NCI-H2029 (cell line): ENCODE data around the gene PCDHA3.
A peak's percentile ranks its signal among the peaks of the same experiment; 100 is the strongest.
"Not testable (repeated sequence)": the region's sequence is repeated elsewhere in the genome, so short reads cannot be mapped to it uniquely, and the experiment has no call there.

Source experiments
- DNase-seq: peaks from one replicate; lab custom pipeline; 2025; lab: John Stamatoyannopoulos, UW

Gene PCDHA3

DNA sequence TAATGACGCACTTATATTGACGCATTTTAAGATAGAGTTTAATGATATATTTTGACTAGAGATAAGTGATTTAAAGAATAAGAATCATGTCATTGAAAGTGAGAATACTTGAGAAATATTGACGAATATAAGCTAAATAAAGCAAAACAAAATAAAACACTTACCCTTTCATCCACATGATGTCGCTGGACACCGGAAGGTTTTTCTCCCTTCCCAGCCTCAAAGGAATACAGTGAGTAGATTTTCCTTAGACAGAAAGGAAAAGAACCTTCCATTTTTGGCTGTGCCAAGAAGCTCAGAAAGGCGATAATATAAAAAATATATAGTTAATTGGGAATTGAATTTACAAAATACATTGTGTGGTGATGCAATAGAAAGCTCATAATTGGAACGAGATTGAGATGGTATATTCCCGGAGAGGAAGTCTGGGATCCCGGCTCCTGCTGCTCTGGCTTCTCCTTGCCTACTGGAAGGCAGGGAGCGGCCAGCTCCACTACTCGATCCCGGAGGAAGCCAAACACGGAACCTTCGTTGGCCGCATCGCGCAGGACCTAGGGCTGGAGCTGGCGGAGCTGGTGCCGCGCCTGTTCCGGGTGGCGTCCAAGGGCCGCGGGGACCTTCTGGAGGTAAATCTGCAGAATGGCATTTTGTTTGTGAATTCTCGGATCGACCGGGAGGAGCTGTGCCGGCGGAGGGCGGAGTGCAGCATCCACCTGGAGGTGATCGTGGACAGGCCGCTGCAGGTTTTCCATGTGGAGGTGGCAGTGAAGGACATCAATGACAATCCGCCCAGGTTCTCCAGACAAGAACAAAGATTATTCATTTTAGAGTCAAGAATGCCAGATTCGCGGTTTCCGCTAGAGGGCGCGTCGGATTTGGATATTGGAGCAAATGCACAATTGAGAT is 20.8 kb downstream of the PCDHA3 start, which contains the start of gene PCDHA5:
Gene PCDHA5, plus strand, starts transcription at position 239 of the 906 bp plus-strand sequence.
- DNase-seq: no peak

DNA sequence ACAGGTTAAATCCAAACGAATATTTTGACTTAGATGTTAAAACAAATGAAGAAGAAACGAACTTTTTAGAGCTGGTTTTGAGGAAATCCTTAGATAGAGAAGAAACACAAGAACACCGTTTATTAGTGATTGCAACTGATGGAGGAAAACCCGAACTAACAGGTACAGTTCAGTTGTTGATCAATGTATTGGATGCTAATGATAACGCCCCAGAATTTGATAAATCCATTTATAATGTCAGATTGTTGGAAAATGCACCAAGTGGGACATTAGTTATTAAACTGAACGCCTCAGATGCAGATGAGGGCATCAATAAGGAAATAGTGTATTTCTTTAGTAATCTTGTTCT is 21.4 kb downstream of the PCDHA3 start:
- DNase-seq: no peak

DNA sequence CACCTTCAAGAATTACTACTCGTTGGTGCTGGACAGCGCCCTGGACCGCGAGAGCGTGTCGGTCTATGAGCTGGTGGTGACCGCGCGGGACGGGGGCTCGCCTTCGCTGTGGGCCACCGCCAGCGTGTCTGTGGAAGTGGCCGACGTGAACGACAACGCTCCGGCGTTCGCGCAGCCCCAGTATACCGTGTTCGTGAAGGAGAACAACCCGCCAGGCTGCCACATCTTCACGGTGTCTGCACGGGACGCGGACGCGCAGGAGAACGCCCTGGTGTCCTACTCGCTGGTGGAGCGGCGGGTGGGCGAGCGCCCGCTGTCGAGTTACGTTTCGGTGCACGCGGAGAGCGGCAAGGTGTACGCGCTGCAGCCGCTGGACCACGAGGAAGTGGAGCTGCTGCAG is 22.1 kb downstream of the PCDHA3 start:
- DNase-seq: not testable (repeated sequence)

DNA sequence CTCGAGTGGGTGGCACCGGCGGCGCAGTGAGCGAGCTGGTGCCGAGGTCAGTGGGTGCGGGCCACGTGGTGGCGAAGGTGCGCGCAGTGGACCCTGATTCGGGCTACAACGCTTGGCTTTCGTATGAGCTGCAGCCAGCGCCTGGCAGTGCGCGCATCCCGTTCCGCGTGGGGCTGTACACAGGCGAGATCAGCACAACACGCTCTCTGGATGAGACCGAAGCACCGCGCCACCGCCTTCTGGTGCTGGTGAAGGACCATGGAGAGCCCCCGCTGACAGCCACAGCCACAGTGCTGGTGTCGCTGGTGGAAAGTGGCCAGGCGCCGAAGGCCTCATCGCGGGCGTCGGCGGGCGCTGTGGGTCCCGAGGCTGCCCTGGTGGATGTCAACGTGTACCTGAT is 22.6 kb downstream of the PCDHA3 start:
- no peak for DNase-seq

DNA sequence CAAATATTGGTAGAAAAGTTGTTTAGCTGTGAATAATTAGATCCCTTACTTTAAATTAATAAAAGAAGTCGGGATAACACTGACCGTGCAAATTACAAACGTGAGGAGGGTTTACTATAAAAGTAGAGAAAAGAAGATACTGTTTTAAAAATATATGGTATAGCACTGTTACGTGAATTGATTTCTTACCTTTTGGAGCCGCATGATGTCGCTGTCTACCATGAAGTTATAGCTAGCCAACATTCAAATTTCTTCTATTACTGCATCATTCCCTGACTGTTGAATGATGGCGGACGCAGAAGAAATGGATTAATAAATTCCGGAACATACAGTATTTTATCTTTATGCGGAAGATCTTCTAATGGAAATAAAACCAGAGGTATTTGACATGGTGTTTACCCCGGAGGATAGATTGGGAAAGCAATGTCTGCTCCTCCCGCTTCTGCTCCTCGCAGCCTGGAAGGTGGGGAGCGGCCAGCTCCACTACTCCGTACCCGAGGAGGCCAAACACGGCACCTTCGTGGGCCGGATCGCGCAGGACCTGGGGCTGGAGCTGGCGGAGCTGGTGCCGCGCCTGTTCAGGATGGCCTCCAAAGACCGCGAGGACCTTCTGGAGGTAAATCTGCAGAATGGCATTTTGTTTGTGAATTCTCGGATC is 27.0 kb downstream of the PCDHA3 start, which contains the start of gene PCDHA6:
Gene PCDHA6, plus strand, starts transcription at position 257 of the 658 bp plus-strand sequence. Its CDS starts 132 bp downstream, at position 389.
- DNase-seq: no peak

DNA sequence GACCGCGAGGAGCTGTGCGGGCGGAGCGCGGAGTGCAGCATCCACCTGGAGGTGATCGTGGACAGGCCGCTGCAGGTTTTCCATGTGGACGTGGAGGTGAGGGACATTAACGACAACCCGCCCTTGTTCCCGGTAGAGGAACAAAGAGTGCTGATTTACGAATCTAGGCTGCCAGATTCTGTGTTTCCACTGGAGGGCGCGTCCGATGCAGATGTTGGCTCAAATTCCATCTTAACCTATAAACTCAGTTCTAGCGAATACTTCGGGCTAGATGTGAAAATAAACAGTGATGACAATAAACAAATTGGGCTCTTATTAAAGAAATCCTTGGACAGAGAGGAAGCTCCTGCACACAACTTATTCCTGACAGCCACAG is 27.5 kb downstream of the PCDHA3 start:
- no peak for DNase-seq

DNA sequence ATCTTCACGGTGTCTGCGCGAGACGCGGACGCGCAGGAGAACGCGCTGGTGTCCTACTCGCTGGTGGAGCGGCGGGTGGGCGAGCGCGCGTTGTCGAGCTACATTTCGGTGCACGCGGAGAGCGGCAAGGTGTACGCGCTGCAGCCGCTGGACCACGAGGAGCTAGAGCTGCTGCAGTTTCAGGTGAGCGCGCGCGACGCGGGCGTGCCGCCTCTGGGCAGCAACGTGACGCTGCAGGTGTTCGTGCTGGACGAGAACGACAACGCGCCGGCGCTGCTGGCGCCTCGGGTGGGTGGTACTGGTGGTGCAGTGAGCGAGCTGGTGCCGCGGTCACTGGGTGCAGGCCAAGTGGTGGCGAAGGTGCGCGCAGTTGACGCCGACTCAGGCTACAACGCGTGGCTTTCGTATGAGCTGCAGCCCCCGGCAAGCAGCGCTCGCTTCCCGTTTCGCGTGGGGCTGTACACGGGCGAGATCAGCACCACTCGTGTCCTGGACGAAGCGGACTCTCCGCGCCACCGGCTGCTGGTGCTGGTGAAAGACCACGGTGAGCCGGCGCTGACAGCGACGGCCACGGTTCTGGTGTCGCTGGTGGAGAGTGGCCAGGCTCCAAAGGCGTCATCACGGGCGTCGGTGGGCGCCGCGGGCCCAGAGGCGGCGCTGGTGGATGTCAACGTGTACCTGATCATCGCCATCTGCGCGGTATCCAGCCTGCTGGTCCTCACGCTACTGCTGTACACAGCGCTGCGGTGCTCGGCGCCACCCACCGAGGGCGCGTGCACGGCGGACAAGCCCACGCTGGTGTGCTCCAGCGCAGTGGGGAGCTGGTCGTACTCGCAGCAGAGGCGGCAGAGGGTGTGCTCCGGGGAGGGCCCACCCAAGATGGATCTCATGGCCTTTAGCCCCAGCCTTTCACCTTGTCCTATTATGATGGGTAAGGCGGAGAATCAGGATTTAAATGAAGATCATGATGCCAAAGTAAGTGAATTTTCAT is 28.9 kb downstream of the PCDHA3 start:
- DNase-seq: not testable (repeated sequence)

DNA sequence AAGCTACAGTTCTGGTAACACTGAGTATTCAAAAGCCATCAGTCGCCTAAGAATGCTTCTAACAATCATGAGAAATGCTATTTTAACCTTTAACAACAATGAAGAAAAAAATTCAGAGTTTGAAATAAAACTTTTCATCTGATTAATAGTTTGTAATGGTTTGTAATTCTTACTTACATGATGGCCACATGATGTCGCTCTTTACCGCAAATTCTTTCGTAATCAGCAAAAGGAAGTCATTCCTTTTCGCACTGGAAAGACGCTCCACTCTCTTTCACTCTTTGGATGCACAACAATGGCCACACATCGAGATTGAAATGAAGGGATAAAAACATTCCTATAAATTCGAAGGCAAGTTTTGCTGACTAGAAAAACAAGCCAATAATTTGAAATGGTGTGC is 33.1 kb downstream of the PCDHA3 start, which contains the start of gene PCDHA7:
Gene PCDHA7, plus strand, starts transcription at position 277 of the 400 bp plus-strand sequence. Its CDS starts 115 bp downstream, at position 392.
- no peak for DNase-seq

DNA sequence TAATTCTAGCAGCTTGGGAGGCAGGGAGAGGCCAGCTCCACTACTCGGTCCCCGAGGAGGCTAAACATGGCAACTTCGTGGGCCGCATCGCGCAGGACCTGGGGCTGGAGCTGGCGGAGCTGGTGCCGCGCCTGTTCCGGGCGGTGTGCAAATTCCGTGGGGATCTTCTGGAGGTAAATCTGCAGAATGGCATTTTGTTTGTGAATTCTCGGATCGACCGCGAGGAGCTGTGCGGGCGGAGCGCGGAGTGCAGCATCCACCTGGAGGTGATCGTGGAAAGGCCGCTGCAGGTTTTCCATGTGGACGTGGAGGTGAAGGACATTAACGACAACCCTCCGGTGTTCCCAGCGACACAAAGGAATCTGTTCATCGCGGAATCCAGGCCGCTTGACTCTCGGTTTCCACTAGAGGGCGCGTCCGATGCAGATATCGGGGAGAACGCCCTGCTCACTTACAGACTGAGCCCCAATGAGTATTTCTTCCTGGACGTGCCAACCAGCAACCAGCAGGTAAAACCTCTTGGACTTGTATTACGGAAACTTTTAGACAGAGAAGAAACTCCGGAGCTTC is 33.7 kb downstream of the PCDHA3 start:
- DNase-seq: not testable (repeated sequence)

DNA sequence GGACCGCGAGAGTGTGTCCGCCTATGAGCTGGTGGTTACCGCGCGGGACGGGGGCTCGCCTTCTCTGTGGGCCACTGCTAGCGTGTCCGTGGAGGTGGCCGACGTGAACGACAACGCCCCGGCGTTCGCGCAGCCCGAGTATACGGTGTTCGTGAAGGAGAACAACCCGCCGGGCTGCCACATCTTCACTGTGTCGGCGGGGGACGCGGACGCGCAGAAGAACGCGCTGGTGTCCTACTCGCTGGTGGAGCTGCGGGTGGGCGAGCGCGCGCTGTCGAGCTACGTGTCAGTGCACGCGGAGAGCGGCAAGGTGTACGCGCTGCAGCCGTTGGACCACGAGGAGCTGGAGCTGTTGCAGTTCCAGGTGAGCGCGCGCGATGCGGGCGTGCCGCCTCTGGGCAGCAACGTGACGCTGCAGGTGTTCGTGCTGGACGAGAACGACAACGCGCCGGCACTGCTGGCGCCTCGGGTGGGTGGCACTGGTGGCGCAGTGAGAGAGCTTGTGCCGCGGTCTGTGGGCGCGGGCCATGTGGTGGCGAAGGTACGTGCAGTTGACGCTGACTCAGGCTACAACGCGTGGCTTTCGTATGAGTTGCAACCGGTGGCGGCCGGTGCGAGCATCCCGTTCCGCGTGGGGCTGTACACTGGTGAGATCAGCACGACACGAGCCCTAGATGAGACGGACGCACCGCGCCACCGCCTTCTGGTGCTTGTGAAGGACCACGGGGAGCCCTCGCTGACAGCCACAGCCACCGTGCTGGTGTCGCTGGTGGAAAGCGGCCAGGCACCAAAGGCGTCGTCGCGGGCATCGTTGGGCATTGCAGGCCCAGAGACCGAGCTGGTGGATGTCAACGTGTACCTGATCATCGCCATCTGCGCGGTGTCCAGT is 35.0 kb downstream of the PCDHA3 start:
- no peak for DNase-seq

DNA sequence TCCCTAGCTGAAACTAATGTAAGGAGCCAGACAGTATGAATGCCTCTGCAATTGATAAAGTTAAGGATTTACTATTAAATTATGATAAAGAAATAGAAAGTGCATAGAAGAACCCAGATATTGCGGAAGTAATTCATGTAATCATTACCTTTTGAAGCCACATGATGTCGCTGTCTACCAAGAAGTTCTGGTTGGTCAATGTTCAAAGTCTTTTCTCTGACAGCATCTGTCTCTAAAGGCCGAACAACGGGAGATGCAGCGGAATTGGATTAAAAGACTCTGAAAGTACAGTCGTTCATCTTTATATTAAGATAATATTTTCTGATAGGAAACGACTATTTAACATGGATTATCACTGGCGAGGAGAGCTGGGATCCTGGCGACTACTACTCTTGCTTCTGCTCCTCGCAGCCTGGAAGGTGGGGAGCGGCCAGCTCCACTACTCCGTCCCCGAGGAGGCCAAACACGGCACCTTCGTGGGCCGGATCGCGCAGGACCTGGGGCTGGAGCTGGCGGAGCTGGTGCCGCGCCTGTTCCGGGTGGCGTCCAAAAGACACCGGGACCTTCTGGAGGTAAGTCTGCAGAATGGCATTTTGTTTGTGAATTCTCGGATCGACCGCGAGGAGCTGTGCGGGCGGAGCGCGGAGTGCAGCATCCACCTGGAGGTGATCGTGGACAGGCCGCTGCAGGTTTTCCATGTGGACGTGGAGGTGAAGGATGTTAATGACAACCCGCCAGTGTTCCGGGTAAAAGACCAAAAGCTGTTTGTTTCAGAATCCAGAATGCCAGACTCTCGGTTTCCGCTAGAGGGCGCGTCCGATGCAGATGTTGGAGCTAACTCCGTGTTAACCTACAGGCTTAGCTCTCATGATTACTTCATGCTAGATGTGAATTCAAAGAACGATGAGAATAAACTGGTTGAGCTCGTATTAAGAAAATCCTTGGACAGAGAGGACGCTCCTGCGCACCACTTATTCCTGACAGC is 40.4 kb downstream of the PCDHA3 start, which contains the start of gene PCDHA8:
Gene PCDHA8, plus strand, starts transcription at position 210 of the 985 bp plus-strand sequence. Its CDS starts 135 bp downstream, at position 345.
- DNase-seq: peak; percentile 32

DNA sequence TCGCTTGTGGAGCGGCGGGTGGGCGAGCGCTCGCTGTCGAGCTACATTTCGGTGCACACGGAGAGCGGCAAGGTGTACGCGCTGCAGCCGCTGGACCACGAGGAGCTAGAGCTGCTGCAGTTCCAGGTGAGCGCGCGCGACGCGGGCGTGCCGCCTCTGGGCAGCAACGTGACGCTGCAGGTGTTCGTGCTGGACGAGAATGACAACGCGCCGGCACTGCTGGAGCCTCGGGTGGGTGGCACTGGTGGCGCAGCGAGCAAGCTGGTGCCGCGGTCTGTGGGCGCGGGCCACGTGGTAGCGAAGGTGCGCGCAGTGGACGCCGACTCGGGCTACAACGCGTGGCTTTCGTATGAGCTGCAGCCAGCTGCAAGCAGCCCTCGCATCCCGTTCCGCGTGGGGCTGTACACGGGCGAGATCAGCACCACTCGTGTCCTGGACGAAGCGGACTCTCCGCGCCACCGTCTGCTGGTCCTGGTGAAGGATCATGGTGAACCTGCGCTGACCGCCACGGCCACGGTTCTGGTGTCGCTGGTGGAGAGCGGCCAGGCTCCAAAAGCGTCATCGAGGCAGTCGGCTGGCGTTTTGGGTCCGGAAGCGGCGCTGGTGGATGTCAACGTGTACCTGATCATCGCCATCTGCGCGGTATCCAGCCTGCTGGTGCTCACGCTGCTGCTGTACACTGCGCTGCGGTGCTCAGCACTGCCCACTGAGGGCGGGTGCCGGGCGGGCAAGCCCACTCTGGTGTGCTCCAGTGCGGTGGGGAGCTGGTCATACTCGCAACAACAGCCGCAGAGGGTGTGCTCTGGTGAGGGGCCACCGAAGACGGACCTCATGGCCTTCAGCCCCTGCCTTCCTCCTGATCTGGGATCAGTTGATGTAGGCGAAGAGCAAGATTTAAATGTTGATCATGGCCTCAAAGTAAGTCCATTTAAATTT is 42.2 kb downstream of the PCDHA3 start:
- no peak for DNase-seq

DNA sequence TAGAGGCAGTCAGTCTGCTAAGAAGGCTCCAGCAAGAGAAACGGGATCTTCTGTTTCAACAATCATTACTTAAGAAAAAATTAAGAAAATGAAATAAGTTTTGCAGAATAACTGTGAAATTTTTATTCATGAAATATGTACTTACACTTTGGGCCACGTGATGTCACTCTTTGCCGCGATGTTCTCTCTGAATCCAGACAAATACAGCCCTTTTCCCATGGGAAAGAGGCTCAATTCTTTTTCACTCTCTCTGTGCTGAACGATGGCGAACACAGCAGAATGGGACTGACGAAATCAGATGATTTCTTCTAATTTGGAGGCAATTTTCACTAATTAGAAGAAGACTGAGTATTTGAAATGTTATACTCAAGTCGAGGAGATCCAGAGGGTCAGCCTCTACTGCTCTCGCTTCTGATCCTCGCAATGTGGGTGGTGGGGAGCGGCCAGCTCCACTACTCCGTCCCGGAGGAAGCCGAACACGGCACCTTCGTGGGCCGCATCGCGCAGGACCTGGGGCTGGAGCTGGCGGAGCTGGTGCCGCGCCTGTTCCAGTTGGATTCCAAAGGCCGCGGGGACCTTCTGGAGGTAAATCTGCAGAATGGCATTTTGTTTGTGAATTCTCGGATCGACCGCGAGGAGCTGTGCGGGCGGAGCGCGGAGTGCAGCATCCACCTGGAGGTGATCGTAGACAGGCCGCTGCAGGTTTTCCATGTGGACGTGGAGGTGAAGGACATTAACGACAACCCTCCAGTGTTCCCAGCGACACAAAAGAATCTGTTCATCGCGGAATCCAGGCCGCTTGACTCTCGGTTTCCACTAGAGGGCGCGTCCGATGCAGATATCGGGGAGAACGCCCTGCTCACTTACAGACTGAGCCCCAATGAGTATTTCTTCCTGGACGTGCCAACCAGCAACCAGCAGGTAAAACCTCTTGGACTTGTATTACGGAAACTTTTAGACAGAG is 47.6 kb downstream of the PCDHA3 start, which contains the start of gene PCDHA9:
Gene PCDHA9, plus strand, starts transcription at position 244 of the 964 bp plus-strand sequence. Its CDS starts 114 bp downstream, at position 358.
- not testable (repeated sequence) for DNase-seq

DNA sequence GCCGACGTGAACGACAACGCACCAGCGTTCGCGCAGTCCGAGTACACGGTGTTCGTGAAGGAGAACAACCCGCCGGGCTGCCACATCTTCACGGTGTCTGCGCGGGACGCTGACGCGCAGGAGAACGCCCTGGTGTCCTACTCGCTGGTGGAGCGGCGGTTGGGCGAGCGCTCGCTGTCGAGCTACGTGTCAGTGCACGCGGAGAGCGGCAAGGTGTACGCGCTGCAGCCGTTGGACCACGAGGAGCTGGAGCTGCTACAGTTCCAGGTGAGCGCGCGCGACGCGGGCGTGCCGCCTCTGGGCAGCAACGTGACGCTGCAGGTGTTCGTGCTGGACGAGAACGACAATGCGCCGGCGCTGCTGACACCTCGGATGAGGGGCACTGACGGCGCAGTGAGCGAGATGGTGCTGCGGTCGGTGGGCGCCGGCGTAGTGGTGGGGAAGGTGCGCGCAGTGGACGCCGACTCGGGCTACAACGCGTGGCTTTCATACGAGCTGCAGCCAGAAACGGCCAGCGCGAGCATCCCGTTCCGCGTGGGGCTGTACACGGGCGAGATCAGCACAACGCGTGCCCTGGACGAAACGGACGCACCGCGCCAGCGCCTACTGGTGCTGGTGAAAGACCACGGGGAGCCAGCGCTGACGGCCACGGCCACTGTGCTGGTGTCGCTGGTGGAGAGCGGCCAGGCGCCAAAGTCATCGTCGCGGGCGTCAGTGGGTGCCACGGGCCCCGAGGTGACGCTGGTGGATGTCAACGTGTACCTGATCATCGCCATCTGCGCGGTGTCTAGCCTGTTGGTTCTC is 49.2 kb downstream of the PCDHA3 start:
- not testable (repeated sequence) for DNase-seq
